ENCODE measurements around the gene HOXA11. TPM values are rescaled to one million over a fixed set of nuclear protein-coding genes. Genes with fewer than 3 reads are reported as not detected.

The HOXA11 gene
- total and polyA plus RNA-seq, 10 of the 15 experiments (the other 5 are each of a cell fraction or from before 2014, with no cell fraction given) = not detected

- TF ChIP-seq CEBPZ (IDR thresholded peaks at IDR 0.05; ENCODE audit: low read depth, low read length) (no peak), NFYA (IDR thresholded peaks at IDR 0.05; ENCODE audit: borderline replicate concordance, low read depth, low read length) (no peak)
Measured at GRCh38 chr7:27224983-27225934, 40.2 kb upstream of the HOXA11 start (continued).

GRCh38 chr7:27223941-27224575, 39.0 kb upstream of the HOXA11 start:
- no peak for FAIRE-seq
- SMC1A ChIA-PET (ENCODE audit: uncharacterized antibody, unreplicated experiment) = no interaction called here
- no peaks in the 10 kb centered on the region for H3K9me3 ChIP-seq (replicated peaks; ENCODE audit: control insufficient read depth, insufficient read depth, low read length)
- intact Hi-C loops (cut with micrococcal nuclease; ENCODE audit: unreplicated experiment) (no loop called here), in situ Hi-C loops (cut with MboI) (no loop called here)
- H3K79me2 ChIP-seq (ENCODE audit: control insufficient read depth, insufficient read depth, low read length) = no peaks in the 10 kb centered on the region
- H3K4me1 ChIP-seq (ENCODE audit: control insufficient read depth, insufficient read depth, low read length) = no peaks in the 10 kb centered on the region
- no peak overlapping the region for H3K9ac ChIP-seq (ENCODE audit: control insufficient read depth, insufficient read depth, low read length)
- peaks cover 5 to 11% of the 10 kb centered on the region in 2 experiments for H3K27me3 ChIP-seq (replicated peaks in 1 of 2; ENCODE audit: control insufficient read depth in 2 of 2, insufficient read depth in 2 of 2, low read length in 1 of 2)
- no peak overlapping the region for H2AFZ ChIP-seq (ENCODE audit: control insufficient read depth, low read depth, low read length)
- H3K36me3 ChIP-seq (ENCODE audit: control insufficient read depth in 2 of 2, insufficient read depth in 2 of 2, low read length in 1 of 2) = no peaks in the 10 kb centered on the region
- TF ChIP-seq E2F8 (IDR thresholded peaks at IDR 0.05; ENCODE audit: low read depth, partially characterized antibody) (no peak), STAT3 (IDR thresholded peaks at IDR 0.05; ENCODE audit: low read depth, low read length) (no peak), RAD51 (IDR thresholded peaks at IDR 0.05) (no peak), PML (IDR thresholded peaks at IDR 0.05; ENCODE audit: low read length) (no peak), YBX1 (IDR thresholded peaks at IDR 0.05) (no peak), ZSCAN29 (IDR thresholded peaks at IDR 0.05) (no peak), FOS (IDR thresholded peaks at IDR 0.05; ENCODE audit: borderline replicate concordance, extremely low read depth, insufficient read length) (no peak), TAF1 (IDR thresholded peaks at IDR 0.05; ENCODE audit: borderline replicate concordance, low read depth, low read length) (no peak), MTA3 (IDR thresholded peaks at IDR 0.05; ENCODE audit: borderline replicate concordance, low read length) (no peak), LARP7 (IDR thresholded peaks at IDR 0.05) (no peak), POLR2AphosphoS2 (IDR thresholded peaks at IDR 0.05; ENCODE audit: low read depth, low read length) (no peak)
- no TSS peak for BruUV-seq (replicated peaks)
- CTCF ChIA-PET = interaction anchor here (1.2 kb wide), 1 partner anchor 28 kb away, joined by 3 read pairs; no protein-coding TSS in a partner anchor
- H3K27ac ChIP-seq (ENCODE audit: control insufficient read depth, insufficient read depth) = no peak overlapping the region
- no peak overlapping the region for H3K4me2 ChIP-seq (ENCODE audit: control insufficient read depth, insufficient read depth)
- POLR2A ChIA-PET = no interaction called here
- no peak for ATAC-seq
- no peak overlapping the region for H3K4me3 ChIP-seq
- no peaks in the 10 kb centered on the region for H4K20me1 ChIP-seq (ENCODE audit: control insufficient read depth, insufficient read depth)
- RAD21 ChIA-PET (ENCODE audit: unreplicated experiment) = interaction anchor here (0.7 kb wide), 1 partner anchor 79 kb away, joined by 3 read pairs; no protein-coding TSS in a partner anchor
- no peak for DNase-seq (ENCODE audit: low read depth, low spot score)
